Osteocyte (in vitro differentiated cells): ENCODE measurements around the gene CCL1. TPM values are rescaled to one million over a fixed set of nuclear protein-coding genes. Genes with fewer than 3 reads are reported as not detected.
A peak's percentile ranks its signal among the peaks of the same experiment; 100 is the strongest.

ENCODE experiments used
- DNase-seq: peaks from one replicate; pipeline ENCODE4 v3.0.0; 2021; ENCODE audit warnings: mixed read lengths; ENCODE audit not compliant: unreplicated experiment; ENCODE audit errors: extremely low spot score
- H3K27ac Mint-ChIP-seq: one replicate; pipeline ENCODE4 v1.8.0; 2021; ENCODE audit warnings: mild to moderate bottlenecking, mixed read lengths; ENCODE audit not compliant: unreplicated experiment
- H3K27me3 Mint-ChIP-seq: one replicate; pipeline ENCODE4 v1.8.0; 2021; ENCODE audit warnings: mixed read lengths; ENCODE audit not compliant: unreplicated experiment
- H3K36me3 Mint-ChIP-seq: one replicate; pipeline ENCODE4 v1.8.0; 2021; ENCODE audit warnings: mixed read lengths; ENCODE audit not compliant: unreplicated experiment
- H3K4me1 Mint-ChIP-seq: one replicate; pipeline ENCODE4 v1.8.0; 2021; ENCODE audit warnings: mixed read lengths; ENCODE audit not compliant: unreplicated experiment
- H3K4me3 Mint-ChIP-seq: one replicate; pipeline ENCODE4 v1.8.0; 2021; ENCODE audit warnings: mild to moderate bottlenecking, moderate library complexity, mixed read lengths; ENCODE audit not compliant: unreplicated experiment
- H3K9me3 Mint-ChIP-seq: one replicate; pipeline ENCODE4 v1.8.0; 2021; ENCODE audit warnings: mixed read lengths; ENCODE audit not compliant: unreplicated experiment
- total RNA-seq: library from RNA; stranded (reverse); gene quantifications from 2 replicates; pipeline ENCODE4 v1.2.1, GENCODE V29; 2021
- TF ChIP-seq, protein P1 (sequence below): fragments of 200-600 bp; sonication (generic); IDR thresholded peaks from 2 replicates; pipeline ENCODE4 v1.5.0; 2021; ENCODE audit warnings: antibody characterized with exemption, mild to moderate bottlenecking, moderate library complexity

Gene CCL1
- total RNA-seq, 1 donor from 2014 or later, result not detected

DNA sequence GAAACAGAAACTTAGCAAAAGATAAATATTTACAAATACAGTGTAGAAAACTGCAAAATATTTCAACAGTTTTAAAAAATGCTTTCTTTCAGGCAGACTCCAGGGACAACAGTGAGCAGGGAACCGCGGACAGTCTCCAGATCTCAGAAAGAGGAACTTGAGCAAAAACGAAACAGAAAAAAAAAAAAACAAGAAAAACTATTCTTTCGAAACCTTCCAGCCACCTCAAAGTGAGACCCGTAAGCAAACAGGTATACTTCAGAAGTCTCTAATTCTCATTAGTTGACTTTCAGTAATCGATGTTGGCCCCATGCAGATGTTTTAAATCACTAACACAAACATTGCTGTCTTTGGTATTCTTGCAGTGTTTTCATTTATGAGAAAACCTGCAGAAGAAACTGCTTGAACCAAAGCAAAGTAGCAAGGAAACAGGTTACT is 15.7 kb upstream of the CCL1 start:
- H3K36me3 Mint-ChIP-seq, result no peaks in the 10 kb centered on the region
- no peak for DNase-seq
- no peaks in the 10 kb centered on the region for H3K4me1 Mint-ChIP-seq
- peaks cover 11% of the 10 kb centered on the region for H3K27me3 Mint-ChIP-seq
- no peak overlapping the region for H3K4me3 Mint-ChIP-seq
- no peaks in the 10 kb centered on the region for H3K9me3 Mint-ChIP-seq
- H3K27ac Mint-ChIP-seq, result no peak overlapping the region
- TF ChIP-seq, protein P1, sequence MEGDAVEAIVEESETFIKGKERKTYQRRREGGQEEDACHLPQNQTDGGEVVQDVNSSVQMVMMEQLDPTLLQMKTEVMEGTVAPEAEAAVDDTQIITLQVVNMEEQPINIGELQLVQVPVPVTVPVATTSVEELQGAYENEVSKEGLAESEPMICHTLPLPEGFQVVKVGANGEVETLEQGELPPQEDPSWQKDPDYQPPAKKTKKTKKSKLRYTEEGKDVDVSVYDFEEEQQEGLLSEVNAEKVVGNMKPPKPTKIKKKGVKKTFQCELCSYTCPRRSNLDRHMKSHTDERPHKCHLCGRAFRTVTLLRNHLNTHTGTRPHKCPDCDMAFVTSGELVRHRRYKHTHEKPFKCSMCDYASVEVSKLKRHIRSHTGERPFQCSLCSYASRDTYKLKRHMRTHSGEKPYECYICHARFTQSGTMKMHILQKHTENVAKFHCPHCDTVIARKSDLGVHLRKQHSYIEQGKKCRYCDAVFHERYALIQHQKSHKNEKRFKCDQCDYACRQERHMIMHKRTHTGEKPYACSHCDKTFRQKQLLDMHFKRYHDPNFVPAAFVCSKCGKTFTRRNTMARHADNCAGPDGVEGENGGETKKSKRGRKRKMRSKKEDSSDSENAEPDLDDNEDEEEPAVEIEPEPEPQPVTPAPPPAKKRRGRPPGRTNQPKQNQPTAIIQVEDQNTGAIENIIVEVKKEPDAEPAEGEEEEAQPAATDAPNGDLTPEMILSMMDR, result no peak

DNA sequence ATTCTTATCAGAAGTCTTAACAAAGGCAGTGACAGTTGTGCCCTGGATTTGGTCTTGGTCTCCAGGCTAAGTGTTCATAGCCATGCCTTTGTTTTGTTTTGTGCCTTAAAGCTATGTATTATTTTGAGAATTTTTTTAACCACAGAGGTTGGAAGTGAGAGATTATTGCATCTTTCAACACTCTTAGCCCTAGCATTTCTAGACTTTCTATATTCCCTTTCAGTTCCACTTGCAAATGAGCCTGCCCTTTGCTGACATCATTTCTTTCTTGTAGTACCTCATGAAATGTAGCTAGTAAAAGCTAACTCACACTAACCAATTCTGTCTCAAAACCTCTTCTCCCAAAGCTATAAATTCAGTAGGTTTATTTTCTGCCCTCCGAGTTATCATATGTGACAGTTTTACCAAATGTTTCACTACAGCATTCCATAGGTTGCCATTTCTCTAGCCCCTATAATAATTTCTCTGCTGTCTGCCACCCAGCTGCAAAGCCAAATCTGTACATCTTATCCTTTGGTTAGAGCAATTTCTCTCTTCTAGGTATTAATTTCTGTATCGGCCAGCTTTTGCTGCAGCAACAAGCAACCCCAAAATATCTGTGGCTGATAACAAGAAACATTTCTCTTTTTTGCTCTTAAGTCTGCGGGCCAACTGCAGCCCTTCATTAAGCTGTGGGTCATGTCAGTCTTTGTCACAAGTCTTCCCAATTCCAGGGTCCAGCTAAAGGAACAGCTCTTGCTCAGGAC is 14.2 kb upstream of the CCL1 start:
- no peak for DNase-seq
- Mint-ChIP-seq H3K36me3 (no peaks in the 10 kb centered on the region), H3K9me3 (no peaks in the 10 kb centered on the region), H3K4me1 (no peaks in the 10 kb centered on the region), H3K27me3 (peaks cover 11% of the 10 kb centered on the region), H3K27ac (no peak overlapping the region), H3K4me3 (no peak overlapping the region)
- TF ChIP-seq, protein P1, result no peak

DNA sequence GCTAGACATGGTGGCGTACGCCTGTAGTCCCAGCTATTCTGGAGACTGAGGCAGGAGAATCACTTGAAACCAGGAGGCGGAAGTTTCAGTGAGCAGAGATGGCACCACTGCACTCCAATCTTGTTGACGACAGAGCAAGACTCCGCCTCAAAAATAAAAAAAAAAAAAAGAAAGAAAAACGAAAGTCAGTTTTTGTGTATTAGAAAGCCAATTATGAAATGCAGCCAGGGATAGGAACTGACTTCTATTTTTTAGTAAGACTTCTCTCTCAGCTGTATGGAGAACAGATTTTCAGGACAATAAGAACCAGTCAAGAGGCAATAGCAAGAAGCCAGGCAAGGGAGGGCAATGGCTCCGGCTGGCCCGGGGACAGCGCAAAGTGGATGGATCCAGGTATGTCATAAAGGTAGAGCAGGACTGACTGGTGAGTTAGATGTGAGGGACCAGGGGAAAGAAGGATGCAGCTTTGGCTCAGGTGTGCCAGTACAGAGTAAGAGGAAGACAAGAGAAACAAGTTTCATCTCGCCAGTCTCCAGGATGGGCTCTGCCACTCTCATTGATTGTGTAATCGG is 12.5 kb upstream of the CCL1 start:
- H3K27me3 Mint-ChIP-seq, result peaks cover 9% of the 10 kb centered on the region
- no peak overlapping the region for H3K4me3 Mint-ChIP-seq
- H3K27ac Mint-ChIP-seq, result no peak overlapping the region

DNA sequence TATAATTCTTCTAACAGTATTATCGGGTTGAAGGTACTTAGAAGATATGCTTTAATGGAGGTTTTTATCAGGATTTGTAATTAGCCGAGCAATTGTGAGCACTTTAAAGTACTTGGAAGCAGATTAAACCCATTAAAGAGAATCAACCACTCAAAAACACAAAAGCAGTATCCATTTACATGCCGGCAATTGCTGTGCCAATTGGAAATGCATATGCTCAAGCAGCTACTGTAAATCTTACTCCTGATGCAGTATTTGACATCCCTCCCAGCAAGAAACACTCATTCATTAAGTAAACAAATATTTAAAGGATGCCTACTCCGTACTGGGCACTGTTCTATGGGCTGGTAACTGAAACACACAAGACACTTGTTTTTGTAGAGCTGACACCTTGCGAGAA is 11.4 kb upstream of the CCL1 start:
- no peak overlapping the region for H3K4me3 Mint-ChIP-seq
- H3K27me3 Mint-ChIP-seq, result peaks cover 5% of the 10 kb centered on the region
- no peaks in the 10 kb centered on the region for H3K4me1 Mint-ChIP-seq
- TF ChIP-seq, protein P1, result no peak
- H3K36me3 Mint-ChIP-seq, result no peaks in the 10 kb centered on the region
- H3K9me3 Mint-ChIP-seq, result no peaks in the 10 kb centered on the region
- no peak overlapping the region for H3K27ac Mint-ChIP-seq
- DNase-seq, result no peak

More for the DNA sequence above, 12.5 kb upstream of the CCL1 start:
- Mint-ChIP-seq H3K36me3 (no peaks in the 10 kb centered on the region), H3K4me1 (no peaks in the 10 kb centered on the region), H3K9me3 (no peaks in the 10 kb centered on the region)
- TF ChIP-seq, protein P1, result no peak
- DNase-seq, result peak; percentile 65

DNA sequence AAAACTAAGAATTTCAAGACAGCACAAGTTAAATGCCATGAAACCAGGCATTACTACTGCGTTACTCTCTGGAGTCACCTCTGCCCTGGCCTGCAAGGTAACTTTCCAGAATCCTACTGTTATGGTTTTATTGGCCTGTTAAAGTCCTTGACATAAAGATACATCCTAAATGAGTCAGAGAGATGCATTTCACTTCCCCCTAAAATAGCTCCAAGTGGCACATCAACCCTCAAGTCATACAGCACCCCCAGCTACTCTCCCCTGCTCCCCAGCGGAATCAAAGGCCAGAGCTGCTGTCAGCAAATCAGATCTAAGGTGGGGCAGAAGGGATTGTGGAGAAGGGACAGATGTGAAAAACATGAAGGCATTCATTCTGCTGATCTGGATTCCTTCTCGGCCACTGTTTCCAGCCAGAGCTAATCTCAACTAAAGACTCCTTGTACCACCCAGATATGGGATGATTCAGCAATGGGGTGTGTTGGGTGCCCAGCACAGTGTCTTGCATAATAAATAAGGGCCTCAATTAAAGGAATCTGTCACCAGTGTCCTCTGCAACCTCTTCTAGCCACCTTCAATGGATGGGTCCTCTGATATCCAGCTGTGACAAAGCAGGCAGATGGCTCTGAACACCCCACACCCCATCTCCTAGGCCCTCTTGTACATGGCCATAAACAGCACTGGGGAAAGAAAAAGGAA is 8.5 kb upstream of the CCL1 start:
- Mint-ChIP-seq H3K27ac (no peak overlapping the region), H3K27me3 (peaks cover 7% of the 10 kb centered on the region), H3K4me3 (no peak overlapping the region), H3K36me3 (no peaks in the 10 kb centered on the region), H3K4me1 (no peaks in the 10 kb centered on the region), H3K9me3 (no peaks in the 10 kb centered on the region)
- peak; percentile 53 for DNase-seq
- TF ChIP-seq, protein P1, result no peak
